ENCODE results near the gene UBE2G1.

UBE2G1 gene

GRCh38 chr17:4276514-4276913 is 90.0 kb downstream of the UBE2G1 start:
- H4K20me1 ChIP-seq (ENCODE audit: low read depth, low read length): no peaks in the 10 kb centered on the region
- peaks cover 22% of the 10 kb centered on the region; the same call in 1 of the 2 replicates for H3K36me3 ChIP-seq (ENCODE audit: low read length)
- no peaks in the 10 kb centered on the region for H3K27me3 ChIP-seq (ENCODE audit: low read length)
- TF ChIP-seq CTCF (IDR thresholded peaks at IDR 0.05; ENCODE audit: insufficient read depth, low read length, poor library complexity, severe bottlenecking) (no peak), EZH2phosphoT487 (conservative IDR thresholded peaks at IDR 0.05; ENCODE audit: low read length) (no peak)
- no peak overlapping the region for H2AFZ ChIP-seq (ENCODE audit: low read depth, low read length, severe bottlenecking)
- no peak overlapping the region for H3K4me3 ChIP-seq (ENCODE audit: insufficient read depth, low read length, poor library complexity, severe bottlenecking)
- no peak overlapping the region for H3K4me2 ChIP-seq (ENCODE audit: low read depth, low read length, poor library complexity, severe bottlenecking)
- H3K9me2 ChIP-seq (replicated peaks; ENCODE audit: insufficient read depth, low read length): no peaks in the 10 kb centered on the region
- H3K27ac ChIP-seq (ENCODE audit: low read depth, low read length): no peak overlapping the region
- no peak overlapping the region for H3K9ac ChIP-seq (ENCODE audit: low read length)
- H3K9me3 ChIP-seq (ENCODE audit: insufficient read depth, low read length): no peaks in the 10 kb centered on the region
- H3K79me2 ChIP-seq (ENCODE audit: insufficient read depth, low read length): peaks cover 18% of the 10 kb centered on the region
- H3F3A ChIP-seq (ENCODE audit: insufficient read depth): peaks cover 5% of the 10 kb centered on the region; the same call in 1 of the 2 replicates

- H3K4me3 ChIP-seq (ENCODE audit: insufficient read depth, low read length, poor library complexity, severe bottlenecking): no peak overlapping the region
- TF ChIP-seq CTCF (IDR thresholded peaks at IDR 0.05; ENCODE audit: insufficient read depth, low read length, poor library complexity, severe bottlenecking) (no peak), EZH2phosphoT487 (conservative IDR thresholded peaks at IDR 0.05; ENCODE audit: low read length) (no peak)
- peaks cover 17% of the 10 kb centered on the region for H3K36me3 ChIP-seq (ENCODE audit: low read length)
- H3K9ac ChIP-seq (ENCODE audit: low read length): no peak overlapping the region
- no peaks in the 10 kb centered on the region for H3K27me3 ChIP-seq (ENCODE audit: low read length)
- H3K27ac ChIP-seq (ENCODE audit: low read depth, low read length): no peak overlapping the region
- H3K9me3 ChIP-seq (ENCODE audit: insufficient read depth, low read length): no peaks in the 10 kb centered on the region
- H4K20me1 ChIP-seq (ENCODE audit: low read depth, low read length): no peaks in the 10 kb centered on the region
- H3K79me2 ChIP-seq (ENCODE audit: insufficient read depth, low read length): peaks cover 16% of the 10 kb centered on the region; the same call in 1 of the 2 replicates
- H3K9me2 ChIP-seq (replicated peaks; ENCODE audit: insufficient read depth, low read length): no peaks in the 10 kb centered on the region
- H3F3A ChIP-seq (ENCODE audit: insufficient read depth): peaks cover 9% of the 10 kb centered on the region
- no peak overlapping the region for H2AFZ ChIP-seq (ENCODE audit: low read depth, low read length, severe bottlenecking)
- no peak overlapping the region for H3K4me2 ChIP-seq (ENCODE audit: low read depth, low read length, poor library complexity, severe bottlenecking)
Observed at GRCh38 chr17:4272972-4273368, 93.5 kb downstream of the UBE2G1 start.

- Histone ChIP-seq H2AFZ (ENCODE audit: low read depth, low read length, severe bottlenecking) (no peak overlapping the region), H3K4me3 (ENCODE audit: insufficient read depth, low read length, poor library complexity, severe bottlenecking) (no peak overlapping the region), H3K27ac (ENCODE audit: low read depth, low read length) (no peak overlapping the region), H3K79me2 (ENCODE audit: insufficient read depth, low read length) (peaks cover 15% of the 10 kb centered on the region; the same call in 1 of the 2 replicates), H3K4me2 (ENCODE audit: low read depth, low read length, poor library complexity, severe bottlenecking) (no peak overlapping the region), H4K20me1 (ENCODE audit: low read depth, low read length) (no peaks in the 10 kb centered on the region), H3K9me3 (ENCODE audit: insufficient read depth, low read length) (no peaks in the 10 kb centered on the region), H3K9me2 (replicated peaks; ENCODE audit: insufficient read depth, low read length) (no peaks in the 10 kb centered on the region), H3K27me3 (ENCODE audit: low read length) (no peaks in the 10 kb centered on the region), H3K9ac (ENCODE audit: low read length) (no peak overlapping the region), H3K36me3 (ENCODE audit: low read length) (peaks cover 17% of the 10 kb centered on the region), H3F3A (ENCODE audit: insufficient read depth) (peaks cover 9% of the 10 kb centered on the region)
- no peak for TF ChIP-seq CTCF (IDR thresholded peaks at IDR 0.05; ENCODE audit: insufficient read depth, low read length, poor library complexity, severe bottlenecking)
- TF ChIP-seq EZH2phosphoT487 (conservative IDR thresholded peaks at IDR 0.05; ENCODE audit: low read length): no peak
Observed at GRCh38 chr17:4272213-4272971, 94.1 kb downstream of the UBE2G1 start.

Measured in SU-DHL-6 (cell line).